G401 (cell line): ENCODE data around the gene CD300C. TPM values are rescaled to one million over a fixed set of nuclear protein-coding genes. Genes with fewer than 3 reads are reported as not detected.

Experiments
- DNase-seq: peaks from one replicate; pipeline ENCODE4 v3.0.0-alpha.2; 2015; ENCODE audit warnings: low spot score
- in situ Hi-C: cut with HindIII; loops from 2 replicates; pipeline ENCODE4 v1.10.0; 2016; ENCODE audit warnings: low sequenced_read_pairs, mixed read lengths
- total RNA-seq: library from RNA; depleted of rRNA; stranded (reverse); fragments of >200 nt; shearing (Covaris generic); gene quantifications from 2 replicates; pipeline ENCODE4 v1.2.3, GENCODE V29; 2014

CD300C gene
- total RNA-seq, 1 experiment from 2014 or later = not detected

GRCh38 chr17:74541176-74542111 lies 4.5 kb downstream of the CD300C start:
- in situ Hi-C loops = no loop called here

GRCh38 chr17:74539281-74539820 lies 6.6 kb downstream of the CD300C start:
- in situ Hi-C loops = no loop called here
- no peak for DNase-seq

More at GRCh38 chr17:74541176-74542111, 4.5 kb downstream of the CD300C start:
- DNase-seq = no peak

- no peak for DNase-seq
- in situ Hi-C loops = no loop called here
Observed at GRCh38 chr17:74536890-74537289, 9.0 kb downstream of the CD300C start.

- no peak for DNase-seq
- in situ Hi-C loops = no loop called here
Observed at GRCh38 chr17:74532115-74532514, 13.8 kb downstream of the CD300C start.

GRCh38 chr17:74531231-74531761 lies 14.6 kb downstream of the CD300C start, which contains the start of gene CD300LB:
Gene CD300LB (minus strand): TSS chr17:74531475. CDS start chr17:74531350, 125 bp downstream.
- no peak for DNase-seq
- in situ Hi-C loops = no loop called here

- in situ Hi-C loops = no loop called here
- no peak for DNase-seq
Observed at GRCh38 chr17:74530831-74531150, 15.1 kb downstream of the CD300C start.

GRCh38 chr17:74529243-74529642 lies 16.7 kb downstream of the CD300C start:
- in situ Hi-C loops = no loop called here
- DNase-seq = no peak

GRCh38 chr17:74528491-74529199 lies 17.3 kb downstream of the CD300C start:
- in situ Hi-C loops = no loop called here
- DNase-seq = no peak

GRCh38 chr17:74527756-74528155 lies 18.2 kb downstream of the CD300C start:
- in situ Hi-C loops = no loop called here
- no peak for DNase-seq

GRCh38 chr17:74527081-74527480 lies 18.8 kb downstream of the CD300C start:
- no peak for DNase-seq
- in situ Hi-C loops = no loop called here

GRCh38 chr17:74526681-74527080 lies 19.2 kb downstream of the CD300C start:
- DNase-seq = no peak
- in situ Hi-C loops = no loop called here

GRCh38 chr17:74525781-74526288 lies 20.1 kb downstream of the CD300C start:
- no peak for DNase-seq
- in situ Hi-C loops = no loop called here

GRCh38 chr17:74525465-74525725 lies 20.5 kb downstream of the CD300C start:
- in situ Hi-C loops = no loop called here
- DNase-seq = no peak

- in situ Hi-C loops = no loop called here
- DNase-seq = no peak
Observed at GRCh38 chr17:74524653-74525464, 21.1 kb downstream of the CD300C start.

- no peak for DNase-seq
- in situ Hi-C loops = no loop called here
Observed at GRCh38 chr17:74523308-74523707, 22.6 kb downstream of the CD300C start.

GRCh38 chr17:74522381-74523105 lies 23.4 kb downstream of the CD300C start:
- in situ Hi-C loops = no loop called here
- DNase-seq = no peak

- no peak for DNase-seq
- in situ Hi-C loops = no loop called here
Observed at GRCh38 chr17:74521701-74522201, 24.2 kb downstream of the CD300C start.

GRCh38 chr17:74520790-74521480 lies 25.0 kb downstream of the CD300C start:
- no peak for DNase-seq
- in situ Hi-C loops = no loop called here
